GM18867 (cell line): Measurements from ENCODE around the gene SLIT1.
A peak's percentile ranks its signal among the peaks of the same experiment; 100 is the strongest.

Experiments used
- ATAC-seq: cut with Tn5 transposase; IDR thresholded peaks from one replicate; pipeline ENCODE4 v1.9.1; 2021; ENCODE audit warnings: mild to moderate bottlenecking, moderate library complexity; ENCODE audit not compliant: unreplicated experiment

SLIT1 gene

DNA sequence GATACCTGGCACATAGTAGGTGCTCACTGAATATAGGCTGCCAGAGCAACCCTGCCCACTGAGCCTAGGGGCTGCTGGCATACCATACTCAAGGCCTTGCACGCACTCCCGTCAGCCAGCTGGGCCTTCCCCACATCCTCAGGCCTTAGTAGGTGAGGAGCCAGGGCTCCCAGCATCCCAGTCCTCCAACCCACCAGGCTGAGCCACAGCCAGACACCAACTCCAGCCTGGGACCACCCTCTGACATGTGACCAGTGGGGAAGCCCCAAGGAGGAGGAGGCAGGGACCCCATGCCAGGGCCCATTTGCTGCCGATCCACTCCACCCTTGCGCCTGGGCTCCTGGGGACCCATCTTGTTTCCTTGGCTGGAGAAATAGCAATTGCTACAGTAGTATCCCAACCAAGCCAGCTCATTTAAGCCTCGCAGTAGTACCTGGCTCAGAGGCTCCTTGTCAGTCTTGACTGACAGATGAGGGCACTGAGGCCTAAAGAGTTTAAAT, 11.4 kb downstream of the SLIT1 start:
- no peak for ATAC-seq

- no peak for ATAC-seq
Observed at GRCh38 chr10:97173036-97173435, 12.7 kb downstream of the SLIT1 start.

- ATAC-seq = no peak
Observed at GRCh38 chr10:97171001-97171400, 14.8 kb downstream of the SLIT1 start.

GRCh38 chr10:97169911-97170693, 15.7 kb downstream of the SLIT1 start:
- no peak for ATAC-seq

DNA sequence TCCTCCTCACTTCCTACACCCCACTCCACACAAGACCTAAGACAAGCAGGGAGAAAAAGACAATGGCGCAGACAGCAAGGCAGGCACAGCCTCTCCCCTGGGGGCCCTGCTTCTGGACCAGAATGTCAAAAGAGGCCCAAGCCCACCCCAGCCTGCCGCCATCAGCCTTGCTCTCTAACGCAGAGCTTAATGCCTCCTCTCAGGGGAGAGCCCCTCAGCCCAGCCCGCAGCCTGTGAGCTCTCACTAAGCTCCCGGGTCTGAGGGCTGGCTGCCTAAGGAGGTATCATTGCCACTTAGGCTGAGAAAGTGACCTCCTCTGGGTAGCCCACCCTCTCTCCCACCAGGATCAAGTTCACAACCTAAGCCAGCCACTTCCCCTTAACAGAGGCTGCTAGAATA, 16.7 kb downstream of the SLIT1 start:
- ATAC-seq = no peak

- no peak for ATAC-seq
Observed at GRCh38 chr10:97168645-97169044, 17.1 kb downstream of the SLIT1 start.

DNA sequence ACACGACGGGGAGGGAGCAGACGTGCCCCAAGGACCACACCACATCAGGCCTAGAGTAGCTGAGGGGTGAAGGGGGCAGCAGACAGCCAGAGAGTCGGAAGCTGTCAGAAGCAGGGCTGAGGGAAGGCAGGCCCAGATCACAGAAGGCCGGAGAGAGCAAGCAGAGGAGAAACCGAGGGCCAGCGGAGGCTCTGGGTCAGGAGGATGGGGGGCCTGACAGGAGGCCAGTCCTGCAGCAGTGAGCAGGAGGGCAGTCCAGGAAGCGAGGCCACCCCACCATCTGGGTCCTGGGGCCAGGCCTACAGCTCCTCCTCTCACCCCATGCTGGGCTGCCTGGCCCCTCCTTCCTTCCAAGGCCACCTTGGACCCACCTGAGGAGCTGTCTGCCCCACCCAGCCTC, 20.3 kb downstream of the SLIT1 start:
- ATAC-seq = no peak

GRCh38 chr10:97163781-97164501, 21.8 kb downstream of the SLIT1 start:
- ATAC-seq = no peak

- ATAC-seq = no peak
Observed at GRCh38 chr10:97163181-97163580, 22.6 kb downstream of the SLIT1 start.

DNA sequence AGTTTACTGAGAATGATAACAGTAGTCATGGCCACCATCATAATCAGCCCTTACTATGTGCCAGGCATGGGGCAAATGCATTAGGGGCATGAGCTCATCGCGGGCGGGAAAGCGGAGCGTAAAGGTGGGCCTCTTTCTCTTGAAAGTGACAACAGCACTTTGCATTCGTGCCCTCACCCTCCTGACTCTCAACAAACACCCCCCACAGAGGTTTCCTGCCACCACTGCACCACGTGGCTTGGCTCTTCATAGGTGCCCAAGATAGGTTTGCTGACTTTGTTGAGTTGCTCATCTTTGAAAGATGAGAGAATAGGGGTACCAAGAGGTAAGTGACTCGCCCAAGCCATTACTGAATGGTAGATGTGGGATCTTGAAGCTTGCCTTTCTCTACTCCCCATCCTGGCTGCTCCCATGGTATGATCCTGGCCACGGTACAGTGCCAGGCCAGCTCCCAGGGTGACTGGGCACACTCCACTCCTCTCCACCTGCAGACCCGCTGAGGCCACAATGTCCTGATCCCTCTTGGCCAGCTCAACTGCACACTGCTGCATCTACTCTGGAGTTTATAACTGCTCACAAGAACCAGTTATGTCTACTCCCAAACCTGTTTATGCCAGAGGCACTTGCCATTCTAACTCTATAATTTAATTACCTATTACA, 26.0 kb downstream of the SLIT1 start:
- ATAC-seq = no peak

- peak; percentile 41 for ATAC-seq
Observed at GRCh38 chr10:97157578-97158095, 28.1 kb downstream of the SLIT1 start.

DNA sequence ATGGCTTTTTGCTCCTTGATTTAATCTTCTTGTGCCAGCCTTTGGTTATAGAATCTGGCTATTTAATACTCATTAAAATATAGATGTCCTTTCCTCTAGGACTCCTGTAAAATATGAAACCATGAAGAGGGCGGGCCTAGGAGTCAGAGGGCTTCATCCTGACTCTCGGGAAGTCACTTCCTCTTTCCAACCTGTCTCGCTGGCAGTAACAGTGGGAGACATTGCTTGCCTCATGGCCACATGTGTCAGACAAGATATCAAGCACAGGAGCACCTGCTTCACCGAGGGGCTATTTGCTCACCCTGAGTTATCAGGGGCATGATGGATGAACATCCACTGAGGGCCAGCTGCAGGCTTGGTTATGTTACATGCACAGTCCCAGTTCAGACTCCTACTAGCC, 31.0 kb downstream of the SLIT1 start:
- no peak for ATAC-seq

GRCh38 chr10:97154162-97154561, 31.6 kb downstream of the SLIT1 start:
- ATAC-seq = no peak

DNA sequence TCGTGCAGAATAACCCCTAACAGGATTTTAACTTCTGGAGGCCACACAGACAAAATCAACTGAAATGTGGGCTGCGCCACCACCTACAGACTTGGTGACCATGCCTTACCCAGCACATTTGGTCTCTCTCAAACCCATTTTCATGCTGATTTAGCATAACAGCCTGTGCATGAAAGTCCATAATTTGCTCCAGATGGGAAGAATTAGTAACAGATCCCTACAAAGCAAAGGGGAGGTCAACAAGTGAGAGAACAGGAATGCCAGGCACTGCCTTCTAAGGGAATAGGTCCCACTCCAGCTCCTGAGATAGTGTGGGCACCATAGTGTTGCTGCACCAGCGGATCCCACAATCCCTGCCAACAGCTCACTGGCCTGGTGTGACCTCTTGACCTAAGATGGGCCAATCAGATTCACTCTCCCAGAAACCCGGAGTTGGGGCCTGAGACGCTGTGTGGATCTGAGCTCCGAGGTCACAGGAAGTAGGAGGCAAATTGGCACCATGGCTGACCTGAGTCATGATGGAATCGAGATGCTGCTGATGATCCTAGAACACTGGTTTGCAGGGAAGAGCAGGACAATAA, 32.4 kb downstream of the SLIT1 start:
- no peak for ATAC-seq

DNA sequence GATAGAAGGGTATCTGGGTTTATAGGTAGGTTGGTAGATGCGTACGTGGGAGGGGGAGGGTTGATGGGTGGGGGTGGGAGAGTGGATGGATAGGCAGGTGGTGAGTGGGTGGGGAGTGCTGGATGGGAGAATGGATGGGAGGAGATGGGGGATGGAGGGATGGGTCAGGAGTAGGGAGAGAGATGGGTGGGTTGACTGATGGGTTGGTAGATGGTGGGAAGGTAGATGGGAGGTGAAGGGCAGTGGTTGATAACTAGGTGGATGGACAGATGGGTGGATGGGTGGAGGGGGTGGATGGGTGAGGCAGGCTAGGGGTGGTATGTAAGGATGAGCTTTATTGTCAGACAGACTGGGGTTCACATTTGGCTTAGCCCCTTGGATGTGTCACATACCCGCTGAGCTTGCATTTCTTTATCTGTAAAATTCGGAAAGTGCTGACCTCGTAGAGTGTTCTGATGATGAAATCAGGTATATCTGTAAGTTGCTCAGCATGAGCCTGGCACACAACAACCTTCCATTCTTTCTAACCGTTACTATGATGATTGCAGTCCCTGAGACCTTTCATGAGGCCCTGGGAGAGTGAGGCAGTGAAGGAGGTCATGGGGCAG, 34.3 kb downstream of the SLIT1 start:
- ATAC-seq = no peak

DNA sequence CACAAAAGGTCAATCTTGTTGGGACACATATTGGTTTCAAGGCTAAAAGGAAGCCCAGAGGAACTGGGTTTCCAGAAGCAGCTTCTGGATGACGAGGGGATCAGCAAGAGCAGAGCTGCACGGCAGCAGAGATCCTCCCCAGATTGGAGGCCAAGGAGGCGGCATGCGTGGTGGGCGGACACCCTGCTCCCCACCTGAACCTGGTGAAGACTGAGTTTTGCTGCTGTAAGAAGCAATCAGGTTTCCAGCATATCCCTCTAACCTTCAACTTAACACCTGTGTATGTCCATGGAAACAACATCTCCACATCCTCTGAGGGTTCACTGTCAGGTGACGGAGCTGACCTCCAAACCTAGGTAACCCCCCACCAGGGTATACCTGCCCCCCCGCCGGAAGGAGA, 35.1 kb downstream of the SLIT1 start:
- ATAC-seq = no peak

DNA sequence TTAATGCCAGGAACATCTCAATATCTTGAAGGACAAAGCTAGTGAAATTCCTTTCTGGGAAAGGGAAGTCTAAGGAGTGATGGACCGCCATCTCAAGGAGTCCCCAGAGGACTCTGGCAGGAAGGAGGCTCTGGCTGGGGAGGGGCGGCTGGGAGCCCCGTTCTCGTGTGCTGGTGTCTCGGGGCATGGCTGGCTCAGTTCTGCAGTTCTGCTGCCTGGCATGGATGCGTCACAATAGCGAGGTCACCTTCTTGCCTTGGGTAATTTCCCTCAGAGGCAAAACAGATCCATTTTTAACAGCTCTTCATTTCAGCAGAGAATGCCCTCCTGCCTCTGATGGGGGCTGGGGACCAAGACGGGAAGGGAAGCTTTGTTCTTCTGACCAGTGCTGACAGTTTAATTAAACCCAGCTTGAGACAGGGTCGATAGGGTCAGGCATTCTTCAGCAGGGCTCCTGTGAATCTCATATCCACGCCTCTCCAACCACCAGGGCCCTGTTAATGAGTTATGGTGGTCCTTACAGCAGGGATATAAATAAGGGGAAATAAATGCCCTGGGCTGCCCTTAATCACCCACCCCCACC, 35.7 kb downstream of the SLIT1 start:
- no peak for ATAC-seq

GRCh38 chr10:97149079-97149531, 36.7 kb downstream of the SLIT1 start:
- no peak for ATAC-seq

DNA sequence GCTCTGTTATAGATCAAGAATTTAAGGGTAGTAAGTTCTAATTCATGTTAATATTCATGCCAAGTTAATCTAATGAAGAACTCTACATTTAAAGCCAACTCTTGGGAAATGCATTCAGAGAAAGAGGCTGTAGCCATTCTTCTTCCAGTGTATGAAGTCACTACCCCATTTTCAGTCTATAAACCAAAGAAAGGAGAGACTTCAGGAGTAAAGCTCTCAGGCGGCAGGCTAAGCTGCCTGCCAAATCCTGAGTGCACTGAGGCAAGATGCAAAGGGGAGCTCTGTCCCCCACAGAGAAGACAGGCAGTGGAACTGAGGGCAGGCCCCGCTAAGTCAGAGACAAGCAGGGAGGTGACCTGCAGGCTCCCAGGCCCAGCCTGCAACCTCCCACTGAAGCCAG, 41.5 kb downstream of the SLIT1 start:
- no peak for ATAC-seq

DNA sequence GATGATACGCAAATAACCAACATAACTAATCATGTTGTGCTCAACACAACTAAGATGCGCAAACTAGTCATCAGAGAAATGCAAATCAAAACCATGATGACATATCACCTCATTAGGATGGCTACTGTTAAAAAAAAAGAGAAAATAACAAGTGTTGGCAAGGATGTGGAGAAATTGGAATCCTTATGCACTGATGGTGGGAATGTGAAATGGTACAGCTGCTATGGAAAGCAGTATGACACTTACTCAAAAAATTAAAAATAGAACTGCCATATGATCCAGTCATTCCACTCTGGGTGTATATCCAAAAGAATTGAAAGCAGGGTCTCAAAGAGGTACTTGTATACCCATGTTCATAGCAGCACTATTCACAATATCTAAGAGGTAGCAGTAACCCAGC, 42.9 kb downstream of the SLIT1 start:
- no peak for ATAC-seq
